HCT116 (cell line): ENCODE measurements around the gene GUCY2D. TPM values are rescaled to one million over a fixed set of nuclear protein-coding genes. Genes with fewer than 3 reads are reported as not detected.

Source experiments
- ATAC-seq: fragments of 200-7000 bp; cut with Tn5 transposase; 2 replicates; pipeline ENCODE4 v1.9.1; 2020; ENCODE audit warnings: mild to moderate bottlenecking, moderate library complexity
- BruUV-seq: library from RNA; stranded (reverse); fragments of 400-500 nt; replicated peaks from 2 replicates; lab custom pipeline; 2021; lab: Mats Ljungman, UMichigan
- CTCF ChIA-PET: fragments of 300-600 bp; sonication (Branson Sonifier 250); formaldehyde crosslinking; loops from one replicate; lab custom pipeline; 2021; ENCODE audit warnings: antibody characterized with exemption; lab: Charles Lee
- POLR2A ChIA-PET: fragments of 300-600, 350-600 bp; sonication (Branson Sonifier 250); formaldehyde crosslinking; loops from one replicate; lab custom pipeline; 2021; ENCODE audit warnings: antibody characterized with exemption; lab: Charles Lee
- RAD21 ChIA-PET, 2 experiments: fragments of 300-600 bp; sonication (Branson Sonifier 250); formaldehyde crosslinking; loops; one replicate each; lab custom pipeline; 2023; ENCODE audit warnings: low total read pairs in 2 of 2; ENCODE audit not compliant: uncharacterized antibody in 2 of 2, unreplicated experiment in 2 of 2, low non-redundant PET in 1 of 2; lab: Charles Lee
- DNase-seq: peaks from one replicate; pipeline ENCODE4 v3.0.0-alpha.2; 2010; ENCODE audit warnings: low read depth, low spot score
- H2AFZ ChIP-seq: fragments of 200-600 bp; shearing (Covaris generic), sonication (generic); 2 replicates; pipeline ENCODE4 v1.6.1; 2017; ENCODE audit warnings: low read depth, mixed run types, mixed read lengths, antibody characterized with exemption, low read length; ENCODE audit not compliant: poor library complexity, severe bottlenecking
- H3K27ac ChIP-seq: 2 replicates; pipeline ENCODE4 v1.5.1; 2012; ENCODE audit warnings: low read depth, low read length
- H3K27me3 ChIP-seq: fragments of 200-600 bp; sonication (generic); 2 replicates; pipeline ENCODE4 v1.6.1; 2016; ENCODE audit warnings: mixed run types, low read length, mixed read lengths; ENCODE audit not compliant: insufficient read depth
- H3K36me3 ChIP-seq, 2 experiments: fragments of 200-500 bp in 1 of 2; fragments of 200-600 bp in 1 of 2; sonication (Bioruptor generic) in 1 of 2; sonication (generic) in 1 of 2; 2 replicates each; pipeline versions ENCODE4 v1.5.1 to v1.6.1; 2014 to 2016; ENCODE audit warnings: low read length in 2 of 2, inconsistent platforms in 1 of 2, mixed read lengths in 1 of 2, mixed run types in 1 of 2; ENCODE audit not compliant: insufficient read depth in 2 of 2, control insufficient read depth in 1 of 2
- H3K4me1 ChIP-seq, 2 experiments: fragments of 200-600 bp in 1 of 2; sonication (generic) in 1 of 2; 2 replicates each; pipeline versions ENCODE4 v1.5.1 to v1.6.1; 2012 to 2017; ENCODE audit warnings: low read length in 2 of 2, inconsistent platforms in 1 of 2, mild to moderate bottlenecking in 1 of 2, mixed read lengths in 1 of 2, mixed run types in 1 of 2, moderate library complexity in 1 of 2; ENCODE audit not compliant: insufficient read depth in 2 of 2, control insufficient read depth in 1 of 2
- H3K4me2 ChIP-seq: fragments of 200-600 bp; sonication (generic); 2 replicates; pipeline ENCODE4 v1.6.1; 2017; ENCODE audit warnings: mixed run types, low read length, mixed read lengths
- H3K4me3 ChIP-seq, 2 experiments: fragments of 200-600 bp in 1 of 2; sonication (generic) in 1 of 2; replicated peaks in 1 of 2; 2 replicates each; pipeline ENCODE4 v1.5.1; 2011 to 2016; ENCODE audit warnings: low read length in 2 of 2, control low read depth in 1 of 2, low read depth in 1 of 2, mild to moderate bottlenecking in 1 of 2, mixed read lengths in 1 of 2, mixed run types in 1 of 2
- H3K79me2 ChIP-seq: fragments of 200-600 bp; sonication (generic); 2 replicates; pipeline ENCODE4 v1.6.1; 2017; ENCODE audit warnings: mild to moderate bottlenecking, mixed run types, low read length, moderate library complexity, mixed read lengths; ENCODE audit not compliant: insufficient read depth
- H3K9ac ChIP-seq: fragments of 200-600 bp; sonication (generic); 2 replicates; pipeline ENCODE4 v1.6.1; 2016; ENCODE audit warnings: low read length, mixed read lengths
- H3K9me2 ChIP-seq: fragments of 200-600 bp; sonication (generic), shearing (Covaris generic); 2 replicates; pipeline ENCODE4 v1.6.1; 2017; ENCODE audit warnings: mixed run types, mild to moderate bottlenecking, moderate library complexity; ENCODE audit not compliant: insufficient read depth
- H3K9me3 ChIP-seq, 2 experiments: fragments of 200-500 bp in 1 of 2; fragments of 200-600 bp in 1 of 2; sonication (Bioruptor generic) in 1 of 2; sonication (generic) in 1 of 2; 2 replicates each; pipeline ENCODE4 v1.6.1; 2014 to 2017; ENCODE audit warnings: low read length in 2 of 2, mixed read lengths in 2 of 2, inconsistent platforms in 1 of 2, low read depth in 1 of 2, mild to moderate bottlenecking in 1 of 2, mixed run types in 1 of 2, moderate library complexity in 1 of 2; ENCODE audit not compliant: control insufficient read depth in 1 of 2, insufficient read depth in 1 of 2
- H4K20me1 ChIP-seq: fragments of 200-600 bp; sonication (generic), shearing (Covaris generic); 2 replicates; pipeline ENCODE4 v1.6.1; 2017; ENCODE audit warnings: mixed run types, mild to moderate bottlenecking, moderate library complexity; ENCODE audit not compliant: insufficient read depth
- CEBPB ChIP-seq: IDR thresholded peaks from 2 replicates; pipeline ENCODE4 v1.6.1; 2012; ENCODE audit warnings: low read depth
- CTCF ChIP-seq, 3 experiments: fragments of 200-600 bp in 1 of 3; sonication (generic) in 1 of 3; IDR thresholded peaks in 2 of 3; conservative IDR thresholded peaks in 1 of 3; 2 replicates each; pipeline ENCODE4 v1.5.1; 2012 to 2017; ENCODE audit warnings: low read depth in 2 of 3, low read length in 2 of 3, antibody characterized with exemption in 1 of 3, borderline replicate concordance in 1 of 3, control low read depth in 1 of 3, mild to moderate bottlenecking in 1 of 3, mixed read lengths in 1 of 3, mixed run types in 1 of 3, moderate library complexity in 1 of 3; ENCODE audit not compliant: insufficient read depth in 1 of 3
- EGR1 ChIP-seq: IDR thresholded peaks from 2 replicates; pipeline ENCODE4 v1.6.1; 2012; ENCODE audit warnings: low read depth
- EZH2 ChIP-seq: fragments of 200-600 bp; sonication (generic); IDR thresholded peaks from 2 replicates; pipeline ENCODE4 v1.6.1; 2017; ENCODE audit warnings: antibody characterized with exemption, mixed run types
- EZH2phosphoT487 ChIP-seq: fragments of 200-600 bp; IDR thresholded peaks from 2 replicates; pipeline ENCODE4 v1.6.1; 2018; ENCODE audit warnings: antibody characterized with exemption, borderline replicate concordance
- FOSL1 ChIP-seq: IDR thresholded peaks from 2 replicates; pipeline ENCODE4 v1.6.1; 2012; ENCODE audit warnings: low read depth
- POLR2A ChIP-seq: IDR thresholded peaks from 2 replicates; pipeline ENCODE4 v1.7.0; 2011; ENCODE audit warnings: borderline replicate concordance; ENCODE audit not compliant: insufficient read depth, insufficient read length; ENCODE audit errors: extremely low read depth
- RAD21 ChIP-seq: IDR thresholded peaks from 2 replicates; pipeline ENCODE4 v1.6.1; 2012; ENCODE audit warnings: low read depth, mild to moderate bottlenecking
- SP1 ChIP-seq: IDR thresholded peaks from 2 replicates; pipeline ENCODE4 v1.6.1; 2012; ENCODE audit warnings: low read depth
- SRF ChIP-seq: IDR thresholded peaks from 2 replicates; pipeline ENCODE4 v1.6.1; 2012; ENCODE audit warnings: low read depth
- TCF7L2 ChIP-seq: IDR thresholded peaks from 2 replicates; pipeline ENCODE4 v1.7.0; 2011; ENCODE audit warnings: borderline replicate concordance, inconsistent platforms; ENCODE audit not compliant: insufficient read depth, insufficient read length; ENCODE audit errors: extremely low read depth
- ZBTB33 ChIP-seq: IDR thresholded peaks from 2 replicates; pipeline ENCODE4 v1.6.1; 2011; ENCODE audit warnings: mild to moderate bottlenecking, low read length, moderate library complexity; ENCODE audit not compliant: insufficient replicate concordance; ENCODE audit errors: extremely low read depth
- ZFX ChIP-seq: fragments of 450-650 bp; IDR thresholded peaks from 2 replicates; pipeline ENCODE4 v1.6.1; 2017
- intact Hi-C: fragments of 100-400 bp; cut with micrococcal nuclease; formaldehyde crosslinking; loops from 2 replicates; pipeline ENCODE4 v1.10.0; 2022
- total RNA-seq: library from RNA; stranded (reverse); gene quantifications from one replicate; pipeline ENCODE4 v1.2.1, GENCODE V29; 2021; ENCODE audit not compliant: unreplicated experiment

The GUCY2D gene
- total RNA-seq, 1 experiment from 2014 or later, result 1.4 TPM

GRCh38 chr17:8057691-8058114, 55.3 kb downstream of the GUCY2D start (continued):
- no peak for TF ChIP-seq ZBTB33

- no peaks in the 10 kb centered on the region for H4K20me1 ChIP-seq
- no TSS peak for BruUV-seq
- H3K9me3 ChIP-seq, result no peaks in the 10 kb centered on the region
- no peaks in the 10 kb centered on the region for H3K9me2 ChIP-seq
- no peaks in the 10 kb centered on the region for H3K36me3 ChIP-seq
- no peaks in the 10 kb centered on the region for H3K27me3 ChIP-seq
- no peak for ATAC-seq
- H3K4me3 ChIP-seq, result no peak overlapping the region
- intact Hi-C loops, result loop anchor here (5.0 kb wide), 1 partner anchor 427 kb away; the partner anchor contains the start of gene SHBG
- no peak overlapping the region for H3K27ac ChIP-seq
- peaks cover 0 to 20% of the 10 kb centered on the region in 2 experiments; a peak in 3 of 4 replicates for H3K4me1 ChIP-seq
- DNase-seq, result no peak
- H3K4me2 ChIP-seq, result no peak overlapping the region
- H3K9ac ChIP-seq, result no peak overlapping the region
- CTCF ChIA-PET, result interaction anchor here (1.0 to 5.7 kb wide), 6 partner anchors 15 to 59 kb away, joined by 4 to 35 read pairs (median 12); partner anchors contain the start of gene ALOXE3
- no peaks in the 10 kb centered on the region for H3K79me2 ChIP-seq
- H2AFZ ChIP-seq, result peak overlapping the region; percentile 94
- RAD21 ChIA-PET, result interaction anchor here in 1 of 2 experiments (0.7 kb wide), 1 partner anchor 14 kb away, joined by 3 read pairs; no protein-coding TSS in a partner anchor
- POLR2A ChIA-PET, result interaction anchor here (0.5 kb wide), 1 partner anchor 10 kb away, joined by 3 read pairs; no protein-coding TSS in a partner anchor
- TF ChIP-seq CTCF (IDR thresholded peaks at IDR 0.05 in 2 of 3, conservative IDR thresholded peaks at IDR 0.05 in 1 of 3; ENCODE audit: borderline replicate concordance in 1 of 3, insufficient read depth in 1 of 3, low read depth in 2 of 3, low read length in 2 of 3) (no peak), SP1 (no peak), TCF7L2 (no peak), SRF (no peak), CEBPB (no peak), RAD21 (no peak), POLR2A (no peak), ZFX (no peak), FOSL1 (no peak), EZH2 (no peak), EGR1 (no peak), EZH2phosphoT487 (no peak)
Observed at GRCh38 chr17:8059131-8059530, 56.7 kb downstream of the GUCY2D start.
